NCI-H524 (cell line): Measurements from ENCODE around the gene SLFN11.
"Not testable (repeated sequence)": the region's sequence is repeated elsewhere in the genome, so short reads cannot be mapped to it uniquely, and the experiment has no call there.

Source experiments
- DNase-seq, 2 experiments: peaks; one replicate each; lab custom pipeline; 2025; lab: John Stamatoyannopoulos, UW

SLFN11 gene, protein sequence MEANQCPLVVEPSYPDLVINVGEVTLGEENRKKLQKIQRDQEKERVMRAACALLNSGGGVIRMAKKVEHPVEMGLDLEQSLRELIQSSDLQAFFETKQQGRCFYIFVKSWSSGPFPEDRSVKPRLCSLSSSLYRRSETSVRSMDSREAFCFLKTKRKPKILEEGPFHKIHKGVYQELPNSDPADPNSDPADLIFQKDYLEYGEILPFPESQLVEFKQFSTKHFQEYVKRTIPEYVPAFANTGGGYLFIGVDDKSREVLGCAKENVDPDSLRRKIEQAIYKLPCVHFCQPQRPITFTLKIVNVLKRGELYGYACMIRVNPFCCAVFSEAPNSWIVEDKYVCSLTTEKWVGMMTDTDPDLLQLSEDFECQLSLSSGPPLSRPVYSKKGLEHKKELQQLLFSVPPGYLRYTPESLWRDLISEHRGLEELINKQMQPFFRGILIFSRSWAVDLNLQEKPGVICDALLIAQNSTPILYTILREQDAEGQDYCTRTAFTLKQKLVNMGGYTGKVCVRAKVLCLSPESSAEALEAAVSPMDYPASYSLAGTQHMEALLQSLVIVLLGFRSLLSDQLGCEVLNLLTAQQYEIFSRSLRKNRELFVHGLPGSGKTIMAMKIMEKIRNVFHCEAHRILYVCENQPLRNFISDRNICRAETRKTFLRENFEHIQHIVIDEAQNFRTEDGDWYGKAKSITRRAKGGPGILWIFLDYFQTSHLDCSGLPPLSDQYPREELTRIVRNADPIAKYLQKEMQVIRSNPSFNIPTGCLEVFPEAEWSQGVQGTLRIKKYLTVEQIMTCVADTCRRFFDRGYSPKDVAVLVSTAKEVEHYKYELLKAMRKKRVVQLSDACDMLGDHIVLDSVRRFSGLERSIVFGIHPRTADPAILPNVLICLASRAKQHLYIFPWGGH

DNA sequence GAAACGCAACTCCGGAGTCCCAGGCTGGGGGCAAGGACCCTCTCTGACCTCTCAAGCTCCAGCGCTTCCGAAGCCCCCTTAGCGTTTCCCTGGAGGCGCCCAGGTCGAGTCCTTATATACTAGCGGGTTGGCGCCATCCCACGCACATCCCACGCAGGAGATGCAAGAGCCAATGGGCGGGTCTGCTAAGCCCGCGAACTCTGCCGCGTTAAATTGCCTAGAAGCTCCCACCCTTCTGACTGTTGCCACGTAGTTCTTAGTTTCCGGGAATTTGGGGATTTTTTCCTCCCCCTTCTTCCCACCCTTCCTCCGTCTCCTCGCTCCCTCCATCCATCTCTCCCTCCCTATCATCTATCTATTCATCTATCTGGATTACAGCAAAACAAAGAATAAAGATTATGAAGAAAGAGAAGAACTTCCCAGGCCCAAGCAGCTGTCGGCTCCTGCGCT lies at the start of gene SLFN11:
Gene SLFN11, minus strand, starts transcription at position 88 of the 450 bp plus-strand sequence. CDS start 9,814 bp downstream, outside the sequence.
- no peak for DNase-seq

DNA sequence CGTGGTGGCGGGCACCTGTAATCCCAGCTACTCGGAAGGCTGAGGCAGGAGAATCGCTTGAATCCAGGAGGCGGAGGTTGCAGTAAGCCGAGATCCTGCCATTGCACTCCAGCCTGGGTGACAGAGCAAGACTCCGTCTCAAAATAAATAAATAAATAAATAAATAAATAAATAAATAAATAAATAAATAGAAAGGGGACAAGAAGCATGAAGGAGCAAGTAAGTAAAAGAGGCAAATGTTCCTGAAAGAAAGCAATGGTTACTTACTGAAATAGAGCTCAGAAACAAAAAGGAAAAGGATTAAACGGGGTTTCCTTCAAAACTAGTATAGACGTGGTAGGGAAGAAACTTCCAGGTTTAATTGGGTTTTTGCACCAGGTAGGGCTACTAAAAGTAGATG lies 47.6 kb upstream of the SLFN11 start:
- DNase-seq = not testable (repeated sequence)

DNA sequence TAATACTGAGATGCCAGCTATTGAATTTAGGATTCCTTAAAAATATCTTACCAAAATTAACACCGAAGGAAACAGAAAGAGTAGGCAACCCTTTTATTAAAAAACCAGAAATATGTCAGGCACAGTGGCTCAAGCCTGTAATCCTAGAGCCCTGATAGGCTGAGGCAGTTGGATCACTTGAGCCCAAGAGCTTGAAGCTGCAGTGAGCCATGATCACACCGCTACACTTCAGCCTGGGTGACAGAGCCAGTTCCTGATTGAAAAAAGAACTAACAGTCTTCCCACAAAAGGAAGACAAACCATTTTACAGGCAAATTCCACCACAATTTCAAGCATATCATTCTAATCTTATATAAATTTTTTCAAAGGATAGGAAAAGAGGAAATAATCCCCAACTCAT lies 43.2 kb upstream of the SLFN11 start:
- no peak for DNase-seq

DNA sequence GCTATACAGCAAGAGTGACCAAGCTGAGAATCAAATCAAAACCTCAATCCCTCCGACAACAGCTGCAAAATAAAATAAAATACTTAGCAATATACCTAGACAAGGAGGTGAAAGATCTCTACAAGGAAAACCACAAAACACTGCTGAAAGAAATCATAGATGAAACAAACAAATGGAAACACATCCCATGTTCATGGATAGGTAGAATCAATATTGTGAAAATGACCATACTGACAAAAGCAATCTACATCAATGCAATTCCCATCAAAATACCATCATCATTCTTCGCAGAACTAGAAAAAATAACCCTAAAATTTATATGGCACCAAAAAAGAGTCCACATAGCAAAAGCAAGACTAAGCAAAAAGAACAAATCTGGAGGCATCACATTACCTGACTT lies 41.3 kb upstream of the SLFN11 start:
- DNase-seq = not testable (repeated sequence)

DNA sequence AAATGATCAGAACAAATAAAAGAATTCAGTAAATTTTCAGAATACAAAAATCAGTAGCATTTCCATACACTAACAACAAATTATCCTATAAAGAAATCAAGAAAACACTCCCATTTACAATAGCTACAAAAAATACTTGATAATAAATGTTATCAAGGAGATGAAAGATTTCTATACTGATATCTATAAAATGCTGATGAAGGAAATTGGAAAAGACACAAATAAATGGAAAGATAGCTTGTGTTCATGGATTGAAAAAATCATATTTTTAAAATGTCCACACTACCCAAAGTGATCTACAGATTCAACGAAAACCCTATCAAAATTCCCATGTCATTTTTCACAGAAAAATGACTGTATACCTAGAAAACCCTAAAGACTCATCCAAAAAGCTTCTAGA lies 40.8 kb upstream of the SLFN11 start:
- DNase-seq = no peak

DNA sequence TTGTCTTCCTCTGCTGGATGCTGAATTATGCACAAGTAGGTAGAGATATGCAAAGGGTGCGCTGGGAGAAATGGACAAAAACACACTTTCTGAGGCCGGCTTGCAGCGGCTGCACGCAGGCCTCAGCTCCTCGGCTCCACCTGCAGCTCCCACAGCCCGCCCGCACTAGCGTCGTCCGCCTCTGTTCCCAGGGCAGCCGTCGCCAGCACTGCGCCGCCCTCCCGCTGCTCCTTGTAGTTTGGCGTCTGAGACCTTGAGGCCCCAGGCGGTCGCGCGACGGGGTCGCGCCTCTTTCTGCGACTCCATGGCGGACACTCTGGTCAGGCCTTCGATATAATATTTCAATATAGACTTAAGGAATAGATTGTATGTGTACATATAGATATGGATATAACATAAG lies 34.1 kb upstream of the SLFN11 start:
- no peak for DNase-seq

DNA sequence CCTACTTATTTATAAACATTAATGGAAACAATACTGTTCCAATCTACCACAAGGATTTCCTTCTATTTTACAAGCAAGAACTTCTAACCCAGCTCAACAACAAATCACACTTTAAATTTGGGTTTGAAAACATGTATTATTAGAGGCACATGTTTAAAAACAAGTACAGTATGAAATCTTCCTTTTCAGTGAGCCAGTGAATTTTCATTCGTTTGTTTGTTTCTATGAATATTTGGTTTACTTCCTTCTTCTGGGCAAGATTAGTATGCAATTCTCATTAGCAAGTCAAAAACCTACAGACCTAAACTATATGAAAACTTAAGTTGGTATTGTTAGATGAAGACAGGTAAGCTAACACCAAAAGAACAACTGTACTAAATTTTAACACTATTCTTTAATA lies 33.1 kb upstream of the SLFN11 start:
- DNase-seq = no peak

DNA sequence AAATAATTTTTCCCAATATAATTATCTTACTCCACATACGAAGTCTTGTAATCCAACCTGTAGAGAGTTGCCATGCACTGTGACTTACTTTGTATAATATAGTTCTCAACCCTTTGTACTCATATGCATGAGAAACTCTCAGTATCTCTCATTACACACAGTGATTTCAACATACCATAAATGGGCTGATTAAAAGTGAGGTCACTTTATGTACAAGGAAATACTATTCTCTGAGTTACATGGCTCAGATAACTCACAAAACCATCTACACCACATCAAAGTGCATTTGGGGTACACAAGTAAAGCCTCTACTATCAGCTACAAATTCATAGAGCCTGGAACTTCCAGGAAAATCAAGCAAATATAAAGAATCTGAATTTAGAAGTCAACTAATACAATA lies 30.9 kb upstream of the SLFN11 start:
- no peak for DNase-seq

DNA sequence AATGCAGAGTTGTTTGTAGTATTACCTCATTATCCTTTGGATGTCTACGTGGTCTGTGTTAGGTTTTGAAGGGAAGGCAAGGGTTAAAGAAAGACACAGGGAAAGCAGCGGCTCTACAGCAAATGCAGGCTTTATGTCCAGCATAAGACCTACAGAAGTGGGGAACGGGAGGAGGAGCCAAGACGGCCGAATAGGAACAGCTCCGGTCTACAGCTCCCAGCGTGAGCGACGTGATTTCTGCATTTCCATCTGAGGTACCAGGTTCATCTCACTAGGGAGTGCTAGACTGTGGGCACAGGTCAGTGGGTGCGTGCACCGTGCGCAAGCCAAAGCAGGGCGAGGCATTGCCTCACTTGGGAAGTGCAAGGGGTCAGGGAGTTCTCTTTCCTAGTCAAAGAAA lies 20.4 kb upstream of the SLFN11 start:
- DNase-seq = not testable (repeated sequence)

DNA sequence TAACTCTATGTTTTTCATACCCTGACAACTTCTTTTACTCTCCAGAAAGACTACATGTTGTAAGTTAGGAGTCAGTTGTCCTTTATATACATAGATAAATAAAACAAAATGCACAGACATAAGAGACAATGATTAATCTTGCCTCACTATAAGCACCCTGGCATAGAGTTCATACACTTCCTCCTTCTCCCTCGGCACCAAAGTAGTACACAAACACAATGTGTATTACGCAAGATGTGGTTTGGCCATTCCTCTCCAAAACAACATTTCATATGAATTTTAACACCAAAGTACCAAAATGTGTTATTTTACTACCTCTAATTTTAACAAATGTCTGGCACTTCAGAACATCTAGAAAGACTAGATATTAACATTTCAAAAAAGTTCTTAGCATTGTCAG lies 17.2 kb upstream of the SLFN11 start:
- no peak for DNase-seq

DNA sequence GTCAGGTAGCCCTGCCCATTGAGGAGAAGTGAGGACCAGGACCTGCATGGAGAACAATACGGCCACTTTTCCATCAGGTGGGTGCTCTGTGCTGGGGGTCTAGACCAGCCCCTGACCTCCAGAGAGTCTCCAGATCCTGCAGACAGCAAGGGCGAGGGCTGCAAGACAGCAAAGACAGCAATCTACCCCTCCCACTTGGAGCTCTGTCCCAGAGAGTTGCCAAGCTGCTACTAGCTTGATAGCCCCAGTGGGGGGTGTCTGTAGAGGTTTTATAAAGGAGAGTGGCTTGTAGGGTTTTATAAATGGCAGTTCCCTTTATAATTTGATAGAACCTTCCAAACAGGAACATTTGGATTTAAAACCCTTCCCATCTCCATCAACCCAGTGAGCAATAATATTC lies 16.7 kb upstream of the SLFN11 start:
- DNase-seq = no peak

DNA sequence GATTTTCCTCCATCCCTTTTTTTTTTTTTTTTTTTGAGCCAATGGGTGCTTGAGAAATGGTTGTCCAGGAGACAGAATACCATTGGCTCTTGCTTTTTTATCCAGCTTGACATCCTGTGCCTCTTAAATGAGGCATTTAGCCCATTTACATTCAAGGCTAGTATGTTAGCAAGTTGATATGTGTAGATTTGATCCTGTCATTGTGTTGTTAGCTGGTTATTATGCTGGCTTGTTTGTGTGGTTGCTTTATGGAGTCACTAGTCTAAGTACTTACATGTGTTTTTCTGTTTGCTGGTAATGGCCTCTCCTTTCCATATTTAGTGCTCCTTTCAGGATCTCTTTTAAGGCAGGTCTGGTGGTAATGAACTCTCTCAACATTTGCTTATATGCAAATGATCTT lies 14.1 kb upstream of the SLFN11 start:
- no peak for DNase-seq

DNA sequence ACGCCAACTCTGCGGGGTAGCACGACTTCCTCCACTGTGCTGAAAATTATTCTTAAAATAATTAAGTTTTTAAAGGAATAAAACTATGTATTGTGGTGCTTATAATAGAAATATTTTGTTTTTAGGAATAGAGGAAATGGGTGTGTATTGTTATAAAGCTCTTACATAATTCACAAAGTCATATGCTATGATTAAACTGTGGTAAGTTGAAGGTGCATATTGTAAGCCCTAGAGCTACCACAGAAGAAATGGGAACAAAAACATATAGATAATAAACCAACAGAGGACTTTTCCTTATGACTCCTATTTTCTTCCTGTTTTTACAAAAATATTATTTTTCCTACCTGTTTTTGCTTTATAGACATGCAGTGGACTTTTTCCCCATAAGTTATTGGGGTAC lies 4.3 kb upstream of the SLFN11 start:
- DNase-seq = no peak

DNA sequence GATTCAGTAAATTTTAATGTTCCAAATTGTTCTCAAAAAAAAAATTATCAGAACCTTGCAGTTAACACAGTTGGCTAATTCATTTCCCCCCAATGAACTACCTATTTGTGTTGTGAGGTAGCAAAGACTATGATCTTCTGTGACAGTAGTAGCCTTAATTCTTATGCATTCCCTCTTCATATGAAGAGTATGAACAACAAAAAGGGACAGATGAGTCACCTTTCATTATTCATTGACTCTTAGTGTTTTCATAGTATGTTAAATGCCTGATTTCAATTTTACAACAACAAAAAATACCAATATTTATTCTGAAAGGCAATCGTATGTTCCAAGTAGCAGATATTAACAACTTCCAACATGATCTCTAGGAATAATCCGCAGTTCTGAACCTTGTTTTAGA lies 3.6 kb upstream of the SLFN11 start:
- no peak for DNase-seq

DNA sequence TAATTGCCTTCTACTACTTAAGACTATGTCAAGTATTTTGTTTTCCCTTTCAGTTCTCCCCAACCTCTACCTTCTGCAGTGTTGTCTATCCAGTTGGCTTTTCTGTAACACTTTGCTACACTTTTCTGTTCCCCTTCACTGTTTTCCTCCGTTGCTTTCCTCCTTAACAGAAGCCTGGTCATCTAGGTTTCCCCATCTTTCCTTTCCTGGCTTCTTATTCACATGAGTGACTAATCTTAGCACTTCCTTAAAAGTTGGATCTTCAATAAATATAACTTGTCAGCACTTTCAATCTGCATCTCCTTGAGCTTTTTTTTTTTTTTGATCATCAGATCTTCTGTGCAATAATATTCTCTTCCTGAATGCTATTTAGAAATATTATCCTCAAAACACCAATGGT lies 2.8 kb upstream of the SLFN11 start:
- no peak for DNase-seq

DNA sequence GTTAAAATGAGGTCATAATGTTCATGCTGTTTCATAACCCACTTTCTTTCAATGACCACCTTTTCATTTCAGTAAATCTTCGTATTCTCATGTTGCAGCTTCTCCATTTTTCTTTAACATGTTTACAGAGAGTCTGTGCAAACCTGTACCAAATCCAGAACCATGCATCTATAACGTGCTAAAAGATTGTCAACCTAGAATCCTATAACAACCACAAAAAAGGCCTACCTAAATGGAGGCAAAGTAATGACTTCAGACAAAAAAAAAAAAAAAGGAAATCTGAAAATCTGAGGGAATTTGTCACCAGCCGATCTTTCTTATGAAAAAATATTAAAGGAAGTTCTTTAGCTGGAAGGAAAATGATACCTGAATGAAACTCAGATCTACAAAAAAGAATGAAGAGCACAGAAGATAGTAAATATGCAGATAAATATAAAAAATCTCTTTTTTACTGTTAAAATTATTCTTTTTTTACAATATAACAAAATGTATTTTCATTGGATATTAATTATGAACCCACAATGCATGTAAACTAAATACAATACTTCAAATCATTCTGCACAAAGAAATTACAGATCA lies 1.4 kb upstream of the SLFN11 start:
- DNase-seq = no peak

DNA sequence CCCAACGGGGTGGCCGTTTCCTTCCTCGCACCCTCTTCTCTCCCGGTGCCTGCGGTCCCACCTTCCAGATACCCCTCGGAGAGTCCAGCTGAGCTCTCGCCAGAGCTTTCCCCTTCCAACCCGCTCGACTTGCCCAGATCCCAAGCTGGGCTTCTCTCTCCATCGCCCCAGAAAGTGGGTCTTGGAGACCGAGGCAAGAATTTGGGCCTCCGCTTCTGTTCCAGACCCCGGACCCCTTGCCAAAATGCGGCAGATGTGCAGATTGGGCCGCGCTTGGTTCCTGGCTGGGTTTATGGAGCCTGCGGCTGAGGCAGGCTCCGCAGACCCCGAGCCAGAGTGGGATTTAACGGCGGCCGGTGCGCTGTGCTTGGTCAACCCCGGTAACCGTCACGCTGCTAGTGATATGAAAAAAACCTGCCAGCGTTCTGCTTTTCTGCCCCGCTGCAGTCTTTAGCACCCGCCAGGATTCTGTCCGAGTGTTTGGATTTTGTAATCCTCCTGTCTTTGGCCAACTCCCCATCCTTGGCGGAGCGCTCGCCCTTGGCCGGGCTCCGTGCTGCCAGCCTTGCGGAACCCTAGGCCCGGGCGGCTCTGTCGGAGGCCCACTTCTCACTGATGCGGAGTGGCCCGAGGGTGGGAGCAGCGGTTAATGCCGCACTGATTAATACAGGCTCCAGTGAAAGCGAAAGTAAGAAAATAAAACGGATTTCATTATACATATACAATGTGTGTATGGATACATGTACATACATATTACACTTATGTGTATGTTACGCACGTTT lies 754 bp upstream of the SLFN11 start:
- no peak for DNase-seq

DNA sequence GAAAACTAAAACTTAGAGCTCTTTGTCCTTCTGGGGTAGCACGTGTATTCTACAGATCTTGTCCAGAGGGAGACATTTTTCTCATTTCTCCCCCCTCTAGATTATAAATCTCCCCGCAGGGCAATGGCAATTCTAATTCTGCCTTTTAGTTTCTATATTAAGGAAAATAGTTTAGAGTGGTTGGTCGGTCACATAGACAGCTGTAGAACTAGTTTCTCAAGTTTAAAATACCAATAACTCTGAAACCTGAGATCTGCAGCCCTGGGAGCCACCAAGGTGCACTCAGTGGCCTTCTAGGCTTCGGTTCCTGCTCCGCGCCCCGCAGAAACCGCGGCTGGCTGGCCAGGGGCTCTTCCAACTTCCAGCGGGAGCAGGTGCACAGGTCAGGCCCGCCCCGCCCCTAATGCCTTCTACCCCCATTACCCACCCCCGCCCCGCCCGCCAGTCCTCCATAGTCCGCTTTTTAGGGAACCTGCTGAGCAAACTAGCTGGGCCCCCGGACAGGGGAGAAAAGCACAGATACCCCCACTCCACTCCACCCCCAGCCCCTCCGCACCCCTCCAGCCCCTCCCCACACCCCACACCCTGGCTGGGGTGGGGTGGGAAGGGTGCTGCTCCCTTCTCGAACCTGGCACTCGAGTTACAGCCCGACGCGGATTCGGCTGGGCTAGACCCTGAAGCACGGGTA lies 431 bp downstream of the SLFN11 start:
- DNase-seq = no peak

DNA sequence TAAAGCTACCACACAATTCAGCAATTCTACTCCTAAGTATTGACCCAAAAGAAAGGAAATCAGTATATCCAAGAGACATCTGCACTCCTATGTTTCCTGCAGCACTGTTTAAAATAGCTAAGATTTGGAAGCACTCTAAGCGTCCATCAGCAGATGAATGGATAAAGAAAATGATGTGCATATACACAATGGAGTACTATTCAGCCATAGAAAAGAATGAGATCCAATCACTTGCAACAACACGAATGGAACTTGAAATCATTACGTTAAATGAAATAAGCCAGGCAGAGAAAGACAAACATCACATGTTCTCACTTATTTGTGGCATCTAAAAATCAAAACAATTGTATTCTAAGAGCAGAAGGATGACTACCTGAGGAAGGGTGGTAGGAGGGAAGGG lies 1.5 kb downstream of the SLFN11 start:
- no peak for DNase-seq

DNA sequence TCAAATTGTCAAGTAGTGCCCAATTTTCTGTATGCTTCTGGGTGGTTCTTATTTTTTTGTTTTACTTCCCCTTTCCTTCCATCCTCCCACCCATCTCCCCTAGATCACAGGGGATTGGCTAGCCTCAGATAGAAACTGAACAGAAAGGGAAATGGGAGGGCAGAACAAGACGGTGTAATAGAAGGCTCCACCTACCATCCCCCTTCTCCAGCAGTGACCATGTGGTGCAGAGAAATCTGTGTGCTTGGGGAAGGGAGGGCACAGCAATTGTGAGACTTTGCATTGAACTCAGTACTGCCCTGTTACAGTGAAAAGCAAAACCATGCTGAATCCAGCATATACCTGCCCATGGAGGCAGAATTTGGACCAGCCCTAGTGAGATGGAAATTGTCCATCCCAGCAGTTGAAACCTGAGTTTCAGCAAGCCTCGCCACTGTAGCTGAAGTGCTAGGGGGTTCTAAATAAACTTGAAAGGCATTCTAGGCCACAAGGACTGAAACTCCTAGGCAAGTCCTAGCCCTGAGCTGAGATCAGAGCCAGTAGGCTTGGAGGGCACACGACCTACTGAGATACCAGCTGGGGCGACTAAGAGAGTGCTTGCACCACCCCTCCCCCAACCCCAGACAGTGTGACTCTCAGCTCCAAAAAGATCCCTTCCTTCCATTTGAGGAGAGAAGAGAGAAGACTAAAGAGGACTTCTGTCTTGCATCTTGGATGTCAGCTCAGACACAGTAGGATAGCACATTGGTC lies 5.2 kb downstream of the SLFN11 start:
- no peak for DNase-seq

DNA sequence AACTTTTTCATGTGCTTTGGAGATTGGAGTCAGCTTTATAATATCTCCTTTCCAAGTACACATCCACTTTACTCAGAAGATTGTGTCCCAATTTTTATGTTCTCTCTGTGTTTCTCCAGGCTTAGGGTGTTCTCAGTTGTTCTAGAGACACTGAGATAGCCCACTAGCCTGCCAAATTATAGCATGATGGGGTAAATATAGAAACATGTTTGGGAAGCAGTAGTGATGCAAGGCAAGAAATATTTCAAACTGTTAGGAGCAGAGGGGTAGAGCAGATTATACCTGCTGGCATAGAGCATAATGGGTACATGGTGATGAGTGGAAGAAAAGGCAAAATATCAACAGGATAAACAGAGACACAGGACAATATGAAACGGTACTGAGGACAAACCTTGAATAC lies 12.4 kb downstream of the SLFN11 start:
- no peak for DNase-seq
